Fibroblast of pulmonary artery (primary cell): ENCODE results near the gene GPATCH4.
"Not testable (repeated sequence)": the region's sequence is repeated elsewhere in the genome, so short reads cannot be mapped to it uniquely, and the experiment has no call there.

Experiments used
- DNase-seq: peaks from one replicate; pipeline ENCODE4 v3.0.0-alpha.2; 2010; ENCODE audit warnings: low read depth
- H3K4me3 ChIP-seq: replicated peaks from 2 replicates; pipeline ENCODE4 v1.5.1; 2011; ENCODE audit warnings: low read depth, mild to moderate bottlenecking, control low read depth, low read length, moderate library complexity
- CTCF ChIP-seq: IDR thresholded peaks from 2 replicates; pipeline ENCODE4 v1.5.1; 2011; ENCODE audit warnings: mild to moderate bottlenecking, control low read depth, low read length, inconsistent platforms; ENCODE audit errors: missing control alignments

Gene GPATCH4

GRCh38 chr1:156556354-156556753 is 44.9 kb downstream of the GPATCH4 start:
- no peak for DNase-seq
- no peak overlapping the region for H3K4me3 ChIP-seq
- no peak for TF ChIP-seq CTCF

- no peak for TF ChIP-seq CTCF
- DNase-seq, result no peak
- no peak overlapping the region for H3K4me3 ChIP-seq
Observed at GRCh38 chr1:156555715-156556114, 45.6 kb downstream of the GPATCH4 start.

- TF ChIP-seq CTCF, result no peak
- no peak for DNase-seq
- H3K4me3 ChIP-seq, result no peak overlapping the region
Observed at GRCh38 chr1:156554971-156555370, 46.3 kb downstream of the GPATCH4 start.

GRCh38 chr1:156553860-156554485 is 47.3 kb downstream of the GPATCH4 start:
- no peak for TF ChIP-seq CTCF
- no peak for DNase-seq
- H3K4me3 ChIP-seq, result no peak overlapping the region

- not testable (repeated sequence) for DNase-seq, H3K4me3 ChIP-seq
Observed at GRCh38 chr1:156552937-156553336, 48.3 kb downstream of the GPATCH4 start.

GRCh38 chr1:156552518-156552917 is 48.8 kb downstream of the GPATCH4 start:
- no peak for TF ChIP-seq CTCF
- H3K4me3 ChIP-seq, result no peak overlapping the region
- no peak for DNase-seq

GRCh38 chr1:156551869-156552268 is 49.4 kb downstream of the GPATCH4 start:
- peak; percentile 5 for DNase-seq
- H3K4me3 ChIP-seq, result no peak overlapping the region
- no peak for TF ChIP-seq CTCF
